Measurements from ENCODE around the gene IGFBP5.

The IGFBP5 gene

GRCh38 chr2:216674376-216674775 is 21.0 kb downstream of the IGFBP5 start:
- Mint-ChIP-seq H3K4me3 (no peak overlapping the region), H3K36me3 (no peaks in the 10 kb centered on the region), H3K27me3 (peaks cover 35% of the 10 kb centered on the region), H3K4me1 (no peaks in the 10 kb centered on the region), H3K27ac (no peak overlapping the region), H3K9me3 (no peaks in the 10 kb centered on the region)
- CTCF ChIA-PET = interaction anchor here (0.7 to 1.6 kb wide), 2 partner anchors 9 to 548 kb away, joined by 3 to 4 read pairs; no protein-coding TSS in a partner anchor
- DNase-seq = no peak

GRCh38 chr2:216673609-216674008 is 21.7 kb downstream of the IGFBP5 start:
- CTCF ChIA-PET = no interaction called here
- H3K4me1 Mint-ChIP-seq = no peaks in the 10 kb centered on the region
- no peaks in the 10 kb centered on the region for H3K9me3 Mint-ChIP-seq
- H3K27ac Mint-ChIP-seq = no peak overlapping the region
- DNase-seq = no peak
- no peaks in the 10 kb centered on the region for H3K36me3 Mint-ChIP-seq
- no peak overlapping the region for H3K4me3 Mint-ChIP-seq
- H3K27me3 Mint-ChIP-seq = peaks cover 35% of the 10 kb centered on the region

GRCh38 chr2:216673021-216673420 is 22.3 kb downstream of the IGFBP5 start:
- no peak for DNase-seq
- Mint-ChIP-seq H3K4me3 (no peak overlapping the region), H3K27ac (no peak overlapping the region), H3K27me3 (peaks cover 35% of the 10 kb centered on the region), H3K4me1 (no peaks in the 10 kb centered on the region), H3K9me3 (no peaks in the 10 kb centered on the region), H3K36me3 (no peaks in the 10 kb centered on the region)
- CTCF ChIA-PET = no interaction called here

- DNase-seq = no peak
- Mint-ChIP-seq H3K4me3 (no peak overlapping the region), H3K27me3 (peaks cover 41% of the 10 kb centered on the region), H3K9me3 (no peaks in the 10 kb centered on the region), H3K27ac (no peak overlapping the region), H3K36me3 (no peaks in the 10 kb centered on the region), H3K4me1 (no peaks in the 10 kb centered on the region)
- CTCF ChIA-PET = no interaction called here
Observed at GRCh38 chr2:216672466-216672865, 22.9 kb downstream of the IGFBP5 start.

GRCh38 chr2:216671791-216672343 is 23.5 kb downstream of the IGFBP5 start:
- Mint-ChIP-seq H3K4me3 (no peak overlapping the region), H3K27ac (no peak overlapping the region), H3K9me3 (no peaks in the 10 kb centered on the region), H3K36me3 (no peaks in the 10 kb centered on the region), H3K4me1 (no peaks in the 10 kb centered on the region), H3K27me3 (peaks cover 41% of the 10 kb centered on the region)
- no peak for DNase-seq
- CTCF ChIA-PET = interaction anchor here (0.9 kb wide), 1 partner anchor 152 kb away, joined by 3 read pairs; no protein-coding TSS in a partner anchor

GRCh38 chr2:216671081-216671411 is 24.3 kb downstream of the IGFBP5 start:
- Mint-ChIP-seq H3K36me3 (no peaks in the 10 kb centered on the region), H3K27ac (no peak overlapping the region), H3K4me3 (no peak overlapping the region), H3K4me1 (no peaks in the 10 kb centered on the region), H3K9me3 (no peaks in the 10 kb centered on the region), H3K27me3 (peaks cover 41% of the 10 kb centered on the region)
- CTCF ChIA-PET = no interaction called here
- no peak for DNase-seq

- H3K9me3 Mint-ChIP-seq = no peaks in the 10 kb centered on the region
- DNase-seq = no peak
- no peaks in the 10 kb centered on the region for H3K4me1 Mint-ChIP-seq
- no peaks in the 10 kb centered on the region for H3K36me3 Mint-ChIP-seq
- H3K4me3 Mint-ChIP-seq = no peak overlapping the region
- H3K27me3 Mint-ChIP-seq = peaks cover 40% of the 10 kb centered on the region
- CTCF ChIA-PET = interaction anchor here (2.7 to 12.7 kb wide), 2 partner anchors 12 to 152 kb away, joined by 5 to 320 read pairs; no protein-coding TSS in a partner anchor
- no peak overlapping the region for H3K27ac Mint-ChIP-seq
Observed at GRCh38 chr2:216670266-216671080, 24.9 kb downstream of the IGFBP5 start.

GRCh38 chr2:216666461-216667233 is 28.7 kb downstream of the IGFBP5 start:
- H3K4me1 Mint-ChIP-seq = no peaks in the 10 kb centered on the region
- no peaks in the 10 kb centered on the region for H3K9me3 Mint-ChIP-seq
- H3K27ac Mint-ChIP-seq = no peak overlapping the region
- peaks cover 29% of the 10 kb centered on the region for H3K27me3 Mint-ChIP-seq
- DNase-seq = peak; percentile 80
- H3K4me3 Mint-ChIP-seq = no peak overlapping the region
- CTCF ChIA-PET = interaction anchor here (0.6 to 12.7 kb wide), 22 partner anchors 10 to 557 kb away, joined by 3 to 320 read pairs (median 4); no protein-coding TSS in a partner anchor
- H3K36me3 Mint-ChIP-seq = no peaks in the 10 kb centered on the region

- Mint-ChIP-seq H3K36me3 (no peaks in the 10 kb centered on the region), H3K9me3 (no peaks in the 10 kb centered on the region), H3K27me3 (peaks cover 23% of the 10 kb centered on the region), H3K4me1 (no peaks in the 10 kb centered on the region), H3K4me3 (no peak overlapping the region), H3K27ac (no peak overlapping the region)
- CTCF ChIA-PET = interaction anchor here (0.9 to 12.7 kb wide), 16 partner anchors 9 to 556 kb away, joined by 3 to 320 read pairs (median 4); no protein-coding TSS in a partner anchor
- DNase-seq = no peak
Observed at GRCh38 chr2:216665717-216666116, 29.6 kb downstream of the IGFBP5 start.

GRCh38 chr2:216665242-216665641 is 30.1 kb downstream of the IGFBP5 start:
- H3K27ac Mint-ChIP-seq = no peak overlapping the region
- no peak for DNase-seq
- H3K4me1 Mint-ChIP-seq = no peaks in the 10 kb centered on the region
- CTCF ChIA-PET = interaction anchor here (0.9 to 12.7 kb wide), 9 partner anchors 10 to 555 kb away, joined by 3 to 320 read pairs (median 5); no protein-coding TSS in a partner anchor
- no peaks in the 10 kb centered on the region for H3K36me3 Mint-ChIP-seq
- H3K4me3 Mint-ChIP-seq = no peak overlapping the region
- H3K9me3 Mint-ChIP-seq = no peaks in the 10 kb centered on the region
- H3K27me3 Mint-ChIP-seq = peaks cover 21% of the 10 kb centered on the region

- Mint-ChIP-seq H3K36me3 (no peaks in the 10 kb centered on the region), H3K27me3 (peaks cover 21% of the 10 kb centered on the region), H3K4me1 (no peaks in the 10 kb centered on the region), H3K4me3 (no peak overlapping the region), H3K27ac (no peak overlapping the region), H3K9me3 (no peaks in the 10 kb centered on the region)
- CTCF ChIA-PET = interaction anchor here (0.9 to 12.7 kb wide), 4 partner anchors 43 to 554 kb away, joined by 3 to 320 read pairs (median 20); no protein-coding TSS in a partner anchor
- no peak for DNase-seq
Observed at GRCh38 chr2:216664593-216665034, 30.7 kb downstream of the IGFBP5 start.

GRCh38 chr2:216663846-216664245 is 31.5 kb downstream of the IGFBP5 start:
- Mint-ChIP-seq H3K27me3 (peaks cover 14% of the 10 kb centered on the region), H3K36me3 (no peaks in the 10 kb centered on the region), H3K4me1 (no peaks in the 10 kb centered on the region), H3K27ac (no peak overlapping the region), H3K4me3 (no peak overlapping the region), H3K9me3 (no peaks in the 10 kb centered on the region)
- DNase-seq = no peak
- CTCF ChIA-PET = interaction anchor here (0.9 to 12.7 kb wide), 5 partner anchors 43 to 146 kb away, joined by 3 to 320 read pairs (median 5); no protein-coding TSS in a partner anchor

GRCh38 chr2:216663106-216663505 is 32.2 kb downstream of the IGFBP5 start:
- Mint-ChIP-seq H3K4me3 (no peak overlapping the region), H3K9me3 (no peaks in the 10 kb centered on the region), H3K36me3 (no peaks in the 10 kb centered on the region), H3K27me3 (peaks cover 13% of the 10 kb centered on the region), H3K4me1 (no peaks in the 10 kb centered on the region), H3K27ac (no peak overlapping the region)
- no peak for DNase-seq
- CTCF ChIA-PET = interaction anchor here (0.9 to 12.7 kb wide), 5 partner anchors 12 to 145 kb away, joined by 3 to 320 read pairs (median 7); no protein-coding TSS in a partner anchor
